GM18951 (cell line): Measurements from ENCODE around the gene SLC35F1.

Experiments used
- POLR2A ChIP-seq: IDR thresholded peaks from 4 replicates; pipeline ENCODE4 v1.6.1; 2011; ENCODE audit warnings: mild to moderate bottlenecking; ENCODE audit not compliant: insufficient read length, insufficient read depth; ENCODE audit errors: extremely low read depth
- in situ Hi-C: fragments of 300-500 bp; cut with MboI; formaldehyde crosslinking; loops from one replicate; pipeline ENCODE4 v1.12.0; 2022; ENCODE audit warnings: low sequenced_read_pairs, mixed read lengths, inconsistent platforms; ENCODE audit not compliant: unreplicated experiment

SLC35F1 gene

GRCh38 chr6:118215269-118215668 is 308.2 kb downstream of the SLC35F1 start:
- in situ Hi-C loops, result no loop called here
- no peak for TF ChIP-seq POLR2A

GRCh38 chr6:118216751-118217150 is 309.7 kb downstream of the SLC35F1 start:
- TF ChIP-seq POLR2A, result no peak
- in situ Hi-C loops, result no loop called here

- no peak for TF ChIP-seq POLR2A
- in situ Hi-C loops, result no loop called here
These were observed 311.1 kb downstream of the SLC35F1 start for GRCh38 chr6:118218156-118218555.

- in situ Hi-C loops, result no loop called here
- TF ChIP-seq POLR2A, result no peak
These were observed 313.5 kb downstream of the SLC35F1 start for GRCh38 chr6:118220429-118221128.

GRCh38 chr6:118223316-118223715 is 316.3 kb downstream of the SLC35F1 start:
- in situ Hi-C loops, result no loop called here
- TF ChIP-seq POLR2A, result no peak

GRCh38 chr6:118228886-118229285 is 321.8 kb downstream of the SLC35F1 start:
- in situ Hi-C loops, result no loop called here
- TF ChIP-seq POLR2A, result no peak

- TF ChIP-seq POLR2A, result no peak
- in situ Hi-C loops, result no loop called here
These were observed 333.9 kb downstream of the SLC35F1 start for GRCh38 chr6:118240878-118241528.

- in situ Hi-C loops, result no loop called here
- no peak for TF ChIP-seq POLR2A
These were observed 339.3 kb downstream of the SLC35F1 start for GRCh38 chr6:118246406-118246805.

- in situ Hi-C loops, result no loop called here
- TF ChIP-seq POLR2A, result no peak
These were observed 341.1 kb downstream of the SLC35F1 start for GRCh38 chr6:118248171-118248570.

GRCh38 chr6:118249680-118250079 is 342.6 kb downstream of the SLC35F1 start:
- TF ChIP-seq POLR2A, result no peak
- in situ Hi-C loops, result loop anchor here (25.0 kb wide), 1 partner anchor 412 kb away; no protein-coding TSS in a partner anchor

GRCh38 chr6:118252474-118252873 is 345.4 kb downstream of the SLC35F1 start:
- TF ChIP-seq POLR2A, result no peak
- in situ Hi-C loops, result loop anchor here (25.0 kb wide), 1 partner anchor 415 kb away; no protein-coding TSS in a partner anchor

- in situ Hi-C loops, result loop anchor here (25.0 kb wide), 1 partner anchor 416 kb away; no protein-coding TSS in a partner anchor
- no peak for TF ChIP-seq POLR2A
These were observed 346.7 kb downstream of the SLC35F1 start for GRCh38 chr6:118253741-118254140.

- in situ Hi-C loops, result loop anchor here (25.0 kb wide), 1 partner anchor 424 kb away; no protein-coding TSS in a partner anchor
- no peak for TF ChIP-seq POLR2A
These were observed 353.8 kb downstream of the SLC35F1 start for GRCh38 chr6:118260833-118261232.
